ENCODE measurements around the gene ZNF195.
"Not testable (repeated sequence)": the region's sequence is repeated elsewhere in the genome, so short reads cannot be mapped to it uniquely, and the experiment has no call there.

The ZNF195 gene

DNA sequence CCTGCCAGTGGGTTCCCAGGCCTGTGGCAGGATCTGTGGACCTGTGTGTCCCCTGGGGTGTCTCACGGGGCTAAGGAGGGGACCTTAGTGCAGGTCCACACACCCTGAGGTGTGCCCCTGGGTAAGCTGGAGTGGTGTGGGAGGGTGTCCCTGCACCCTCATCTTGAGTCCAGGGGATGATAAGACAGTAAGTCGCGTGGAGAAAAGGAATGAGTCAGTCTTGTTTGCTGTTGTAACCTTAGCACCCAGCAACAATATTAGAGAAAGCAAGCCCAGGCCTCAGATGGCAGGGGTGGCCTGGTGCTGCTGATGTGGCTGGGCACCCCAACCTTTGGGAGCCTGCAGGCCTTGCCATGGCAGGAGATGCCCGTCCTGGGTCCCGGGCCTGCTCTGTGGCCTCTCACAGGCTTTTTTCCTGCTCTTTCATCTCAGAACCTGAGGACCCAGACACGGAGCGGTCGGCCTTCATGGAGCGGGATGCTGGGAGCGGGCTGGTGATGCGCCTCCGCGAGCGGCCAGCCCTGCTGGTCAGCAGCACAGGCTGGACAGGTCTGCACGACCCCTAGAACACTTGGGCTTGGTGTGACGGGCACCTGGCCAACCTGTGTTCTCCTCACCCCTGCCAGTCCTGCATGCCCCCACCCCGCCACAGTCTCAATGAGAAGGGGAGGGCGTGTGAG lies 23.4 kb upstream of the ZNF195 start:
- not testable (repeated sequence) for DNase-seq

DNA sequence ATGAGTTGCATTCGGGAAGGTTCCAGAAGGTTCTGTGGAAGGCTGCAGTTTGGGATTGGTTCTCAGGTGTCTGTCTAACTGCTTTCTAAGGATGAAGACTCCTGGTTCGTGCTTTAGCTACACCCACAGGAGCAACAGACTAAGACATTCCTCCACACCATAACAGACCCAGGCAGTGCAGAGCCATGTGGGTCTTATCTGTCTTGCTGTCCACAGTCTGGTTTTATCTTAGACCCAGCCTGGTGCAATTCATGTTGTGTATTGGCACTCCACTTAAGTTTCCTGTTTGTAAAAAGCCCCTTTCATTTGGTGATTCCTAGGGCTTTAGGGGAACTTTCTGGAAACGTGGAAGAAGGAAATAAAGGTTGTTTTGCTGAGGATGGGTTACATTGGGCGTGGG lies 22.1 kb upstream of the ZNF195 start:
- DNase-seq: not testable (repeated sequence)

DNA sequence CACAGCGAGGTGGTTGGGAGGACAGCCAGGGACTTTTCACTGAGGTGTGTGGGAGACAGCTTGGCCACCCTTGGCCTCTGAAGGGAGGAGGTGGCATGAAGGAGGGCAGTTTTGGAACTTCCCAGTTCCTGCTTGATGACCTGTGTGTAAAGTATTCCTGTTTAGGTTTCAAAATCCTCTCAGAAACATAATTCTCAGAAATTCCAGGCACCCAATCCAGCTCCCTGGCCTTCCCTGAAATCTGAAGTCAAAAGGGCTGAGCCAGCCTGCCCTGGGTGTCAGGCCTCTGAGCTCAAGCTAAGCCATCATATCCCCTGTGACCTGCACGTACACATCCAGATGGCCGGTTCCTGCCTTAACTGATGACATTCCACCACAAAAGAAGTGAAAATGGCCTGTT lies 19.6 kb upstream of the ZNF195 start:
- not testable (repeated sequence) for DNase-seq

DNA sequence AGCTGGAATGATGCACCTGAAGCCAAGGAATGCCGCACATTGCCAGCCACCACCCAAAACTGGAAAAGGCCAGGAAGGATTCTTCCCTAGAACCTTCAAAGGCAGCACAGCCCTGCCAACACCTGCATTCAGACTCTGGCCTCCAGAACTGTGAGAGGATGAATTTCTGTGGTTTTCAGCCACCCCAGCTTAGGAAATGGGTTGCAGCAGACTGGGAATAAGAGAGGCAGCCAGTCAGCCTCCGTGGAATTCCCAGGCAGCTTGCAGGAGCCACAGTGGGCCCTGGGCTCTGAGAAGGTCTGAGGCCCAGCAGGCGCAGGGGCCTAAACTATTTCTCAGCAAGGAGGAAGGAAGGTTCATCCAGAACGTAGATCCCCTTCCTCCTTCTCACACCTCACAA lies 19.2 kb upstream of the ZNF195 start:
- not testable (repeated sequence) for DNase-seq

DNA sequence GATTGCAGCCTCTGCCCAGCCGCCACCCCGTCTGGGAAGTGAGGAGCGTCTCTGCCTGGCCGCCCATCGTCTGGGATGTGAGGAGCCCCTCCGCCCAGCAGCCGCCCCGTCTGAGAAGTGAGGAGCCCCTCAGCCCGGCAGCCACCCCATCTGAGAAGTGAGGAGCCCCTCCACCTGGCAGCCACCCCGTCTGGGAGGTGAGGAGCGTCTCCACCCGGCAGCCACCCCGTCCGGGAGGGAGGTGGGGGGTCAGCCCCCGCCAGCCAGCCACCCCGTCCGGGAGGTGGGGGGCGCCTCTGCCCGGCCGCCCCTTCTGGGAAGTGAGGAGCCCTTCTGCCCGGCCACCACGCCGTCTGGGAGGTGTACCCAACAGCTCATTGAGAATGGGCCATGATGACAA lies 18.3 kb upstream of the ZNF195 start:
- DNase-seq: not testable (repeated sequence)

DNA sequence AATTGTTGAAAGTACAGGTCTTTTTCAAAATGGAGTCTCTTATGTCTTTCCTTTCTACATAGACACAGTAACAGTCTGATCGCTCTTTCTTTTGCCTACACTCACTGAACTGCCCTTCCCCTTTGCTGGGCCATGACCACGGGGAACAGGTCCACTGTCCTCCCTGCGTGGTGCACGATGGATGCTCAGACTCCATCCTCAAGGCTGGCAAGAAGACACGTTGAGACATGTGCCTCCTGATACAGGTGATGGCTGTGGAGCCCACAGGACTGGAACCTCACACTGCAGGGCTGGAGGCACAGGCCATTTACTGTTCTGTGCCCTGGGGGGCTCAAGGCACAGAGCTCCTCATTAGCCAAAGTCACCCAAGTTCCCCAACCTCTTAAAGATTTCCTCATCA lies 16.5 kb upstream of the ZNF195 start:
- not testable (repeated sequence) for DNase-seq

DNA sequence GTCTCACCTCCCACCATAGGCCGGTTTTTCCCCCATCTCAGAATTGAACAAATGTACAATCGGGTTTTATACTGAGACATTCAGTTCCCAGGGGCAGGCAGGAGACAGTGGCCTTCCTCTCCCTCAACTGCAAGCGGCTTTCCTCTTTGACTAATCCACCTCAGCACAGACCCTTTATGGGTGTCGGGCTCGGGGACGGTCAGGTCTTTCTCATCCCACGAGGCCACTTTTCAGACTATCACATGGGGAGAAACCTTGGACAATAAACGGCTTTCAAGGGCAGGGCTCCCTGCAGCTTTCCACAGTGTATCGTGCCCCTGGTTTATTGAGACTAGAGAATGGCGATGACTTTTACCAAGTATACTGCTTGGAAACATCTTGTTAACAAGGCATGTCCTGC lies 16.0 kb upstream of the ZNF195 start:
- not testable (repeated sequence) for DNase-seq

DNA sequence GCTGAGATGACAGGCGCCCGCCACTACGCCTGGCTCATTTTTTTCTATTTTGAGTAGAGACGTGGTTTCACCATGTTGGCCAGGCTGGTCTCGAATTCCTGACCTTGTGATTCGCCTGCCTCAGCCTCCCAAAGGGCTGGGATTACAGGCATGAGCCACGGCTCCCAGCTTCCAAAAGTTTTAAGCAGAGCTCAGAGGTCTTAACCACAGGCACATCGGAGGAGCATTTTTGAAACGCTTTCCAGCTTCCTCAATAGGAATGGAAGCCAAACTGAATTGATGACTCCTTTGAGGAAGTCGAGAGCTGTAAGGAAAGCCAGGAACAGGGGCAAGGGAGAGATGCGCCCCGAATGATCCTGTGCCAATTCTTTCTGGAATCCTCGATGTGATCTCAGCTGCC lies 14.5 kb upstream of the ZNF195 start:
- DNase-seq: not testable (repeated sequence)

DNA sequence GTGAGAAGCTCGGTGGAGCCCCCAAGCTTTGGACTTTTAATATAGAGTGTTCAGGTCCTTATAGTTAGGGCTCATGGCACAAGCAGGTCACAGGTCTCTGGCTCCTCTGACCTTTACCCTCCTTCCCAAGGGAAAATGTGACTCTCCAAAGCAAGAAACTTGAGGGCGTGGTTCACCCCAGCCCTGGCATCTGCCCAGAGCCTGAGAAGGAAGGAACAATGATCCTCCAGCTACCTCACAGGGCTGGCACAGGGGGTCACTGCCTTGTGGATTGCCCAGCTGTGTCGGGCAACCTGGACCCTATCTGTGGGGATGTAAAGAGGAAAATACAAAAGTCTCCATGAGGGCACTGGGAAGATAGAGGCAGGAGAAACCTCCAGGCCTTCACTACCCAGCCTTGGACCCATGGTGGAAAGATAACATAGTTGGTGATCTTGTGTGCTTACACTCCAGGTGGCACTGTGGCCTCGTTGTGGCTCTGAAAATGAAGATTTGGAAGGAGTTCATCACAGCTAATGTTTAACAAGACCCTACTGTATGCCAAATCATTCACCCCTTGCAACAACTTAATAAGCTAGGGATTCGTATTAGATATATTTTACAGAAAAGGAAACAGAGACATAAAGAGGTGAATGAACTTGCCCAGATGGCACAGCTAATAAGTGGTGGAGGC lies 3.8 kb upstream of the ZNF195 start:
- no peak for DNase-seq

DNA sequence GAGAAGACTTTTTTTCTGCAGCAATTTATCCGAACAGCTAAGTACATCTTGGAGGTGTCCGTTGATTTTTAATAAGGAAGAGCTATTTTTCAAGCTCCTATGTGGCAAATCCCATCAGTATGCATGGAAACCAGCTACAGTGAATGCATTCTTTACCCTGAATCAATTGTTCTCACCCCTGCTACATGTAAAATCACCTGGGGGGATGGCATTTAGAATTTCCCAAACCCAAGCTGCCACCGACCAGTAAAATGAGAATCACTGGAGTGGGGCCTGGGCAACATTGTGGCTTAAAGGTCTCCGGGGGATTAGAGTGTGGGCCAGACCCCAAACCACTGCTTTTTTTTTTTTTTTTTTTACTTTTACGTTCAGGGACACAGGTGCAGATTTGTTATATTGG lies 2.8 kb upstream of the ZNF195 start:
- DNase-seq: no peak

DNA sequence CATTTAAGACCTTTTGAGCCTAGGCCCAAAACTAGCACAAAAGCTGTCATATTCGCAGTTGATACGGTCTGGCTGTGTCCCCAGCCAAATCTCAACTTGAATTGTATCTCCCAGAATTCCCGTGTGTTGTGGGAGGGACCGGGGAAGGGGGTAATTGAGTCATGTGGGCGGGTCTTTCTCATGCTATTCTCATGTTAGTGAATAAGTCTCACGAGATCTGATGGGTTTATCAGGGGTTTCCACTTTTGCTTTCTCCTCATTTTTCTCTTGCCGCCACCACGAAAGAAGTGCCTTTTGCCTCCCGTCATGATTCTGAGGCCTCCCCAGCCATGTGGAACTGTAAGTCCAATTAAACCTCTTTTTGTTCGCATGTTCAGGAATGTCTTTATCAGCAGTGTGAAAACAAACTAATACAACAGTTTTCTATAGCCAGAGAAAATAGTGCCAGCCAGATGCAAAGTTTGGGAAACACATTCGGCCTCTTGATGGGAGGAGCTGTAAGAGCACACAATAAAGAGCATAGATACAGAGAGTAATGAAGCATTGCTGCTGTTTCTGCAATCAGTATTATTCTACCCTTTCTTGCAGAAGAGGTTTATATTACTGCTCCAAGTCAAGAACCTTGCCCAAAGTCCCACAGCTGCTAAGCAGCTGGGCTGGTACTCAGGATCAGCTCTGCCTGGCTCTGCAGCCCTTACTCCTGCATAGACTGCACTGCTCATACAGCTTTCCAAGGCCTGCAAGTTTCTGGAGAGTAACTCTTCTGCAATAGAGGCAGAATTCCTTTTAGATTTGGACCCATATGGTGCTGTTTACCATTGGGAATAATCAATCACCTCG lies 2.0 kb upstream of the ZNF195 start:
- DNase-seq: no peak

DNA sequence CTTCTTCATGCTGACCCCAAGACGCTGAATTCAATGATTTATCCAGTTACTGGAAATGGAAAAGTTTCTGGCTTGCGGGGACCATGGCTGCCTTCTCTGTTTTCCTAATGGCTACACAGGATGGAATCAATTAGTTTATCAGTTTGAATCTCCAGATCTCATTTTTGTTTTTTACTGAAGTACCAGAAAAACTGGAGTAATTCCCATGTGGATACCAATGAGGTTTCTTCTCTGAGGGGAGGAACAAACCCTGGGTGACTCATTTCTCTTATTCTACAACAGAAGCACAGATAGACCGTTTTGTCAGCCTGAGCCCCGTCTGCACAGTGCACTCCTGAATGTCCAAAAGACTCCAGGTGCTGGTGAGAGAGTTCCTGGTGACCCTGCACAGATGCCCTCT lies 3.4 kb downstream of the ZNF195 start:
- no peak for DNase-seq

DNA sequence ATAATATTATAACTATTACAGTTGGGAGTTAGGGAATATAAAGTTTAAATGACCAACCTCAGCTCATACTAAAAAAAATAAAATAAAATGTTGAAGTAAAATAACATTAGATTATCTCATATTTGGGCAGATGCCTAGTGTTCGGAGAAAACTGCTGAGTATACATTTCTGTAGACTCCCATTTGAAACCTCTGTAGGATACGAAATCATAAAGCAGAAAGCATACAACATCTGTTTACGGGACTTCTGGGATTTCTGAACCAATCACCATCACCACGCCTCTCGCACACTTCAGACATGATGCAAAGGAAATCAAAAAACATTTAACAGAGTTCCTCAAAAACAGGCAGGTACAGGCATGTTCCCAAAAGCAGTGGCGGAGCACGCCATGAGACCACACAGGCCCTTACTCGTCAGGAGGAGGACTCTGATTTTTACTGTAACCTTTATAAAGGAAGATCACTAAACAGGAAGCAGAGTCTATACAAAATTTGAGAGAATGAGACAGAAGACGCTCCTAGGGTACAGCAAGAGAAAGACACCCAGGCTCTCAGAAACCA lies 8.6 kb downstream of the ZNF195 start:
- DNase-seq: no peak

DNA sequence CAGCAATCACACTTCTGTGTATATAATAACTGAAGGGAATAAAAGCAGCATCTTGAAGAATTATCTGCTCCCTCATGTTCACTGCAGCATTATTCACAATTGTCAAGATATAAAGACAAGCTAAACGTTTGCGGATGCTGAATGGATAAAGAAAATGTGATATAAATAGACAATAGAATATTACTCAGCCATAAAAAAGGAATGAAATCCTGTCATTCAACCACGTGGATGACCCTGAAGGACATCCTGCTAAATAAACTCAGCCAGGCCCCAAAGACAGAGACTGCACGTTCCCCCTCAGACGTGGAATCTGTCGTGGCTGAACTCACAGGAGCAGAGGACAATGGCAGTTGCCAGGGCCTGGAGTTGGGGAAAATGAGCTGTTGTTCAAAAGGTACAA lies 9.6 kb downstream of the ZNF195 start:
- DNase-seq: no peak

DNA sequence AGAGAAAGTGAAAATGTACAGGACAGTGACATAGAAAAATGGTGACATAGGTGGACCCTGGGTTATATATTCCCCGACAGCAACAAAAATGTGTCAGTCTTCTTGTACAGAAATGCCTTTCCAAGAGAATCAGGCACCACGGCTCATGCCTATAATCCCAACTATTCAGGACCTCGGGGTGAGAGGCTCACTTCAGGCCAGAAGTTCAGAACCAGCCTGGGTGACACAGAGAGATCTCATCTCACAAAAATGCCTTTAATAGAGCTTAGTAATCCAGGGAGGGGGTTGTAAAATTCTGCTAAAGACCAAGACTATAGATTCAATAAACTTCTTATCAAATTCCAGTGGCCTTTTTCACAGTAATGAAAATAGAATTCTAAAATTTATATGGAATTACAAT lies 10.7 kb downstream of the ZNF195 start:
- DNase-seq: no peak

DNA sequence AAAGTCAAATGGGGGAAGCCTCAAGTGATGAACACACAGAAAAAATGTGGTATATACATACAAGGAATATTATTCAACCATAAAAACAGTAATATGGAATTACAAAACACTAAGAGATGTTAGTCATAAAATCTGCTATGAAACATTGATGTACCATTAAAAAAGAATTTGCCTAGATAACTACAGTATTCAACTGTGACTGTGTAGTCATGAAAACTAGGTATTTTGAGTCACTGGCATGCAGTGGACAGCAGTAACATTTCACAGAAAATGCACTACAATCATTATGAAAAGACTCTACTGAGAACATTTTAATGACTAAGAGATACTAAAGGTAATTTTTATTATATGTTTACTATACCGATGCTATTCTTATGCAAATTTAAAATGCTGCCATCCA lies 11.7 kb downstream of the ZNF195 start:
- no peak for DNase-seq

DNA sequence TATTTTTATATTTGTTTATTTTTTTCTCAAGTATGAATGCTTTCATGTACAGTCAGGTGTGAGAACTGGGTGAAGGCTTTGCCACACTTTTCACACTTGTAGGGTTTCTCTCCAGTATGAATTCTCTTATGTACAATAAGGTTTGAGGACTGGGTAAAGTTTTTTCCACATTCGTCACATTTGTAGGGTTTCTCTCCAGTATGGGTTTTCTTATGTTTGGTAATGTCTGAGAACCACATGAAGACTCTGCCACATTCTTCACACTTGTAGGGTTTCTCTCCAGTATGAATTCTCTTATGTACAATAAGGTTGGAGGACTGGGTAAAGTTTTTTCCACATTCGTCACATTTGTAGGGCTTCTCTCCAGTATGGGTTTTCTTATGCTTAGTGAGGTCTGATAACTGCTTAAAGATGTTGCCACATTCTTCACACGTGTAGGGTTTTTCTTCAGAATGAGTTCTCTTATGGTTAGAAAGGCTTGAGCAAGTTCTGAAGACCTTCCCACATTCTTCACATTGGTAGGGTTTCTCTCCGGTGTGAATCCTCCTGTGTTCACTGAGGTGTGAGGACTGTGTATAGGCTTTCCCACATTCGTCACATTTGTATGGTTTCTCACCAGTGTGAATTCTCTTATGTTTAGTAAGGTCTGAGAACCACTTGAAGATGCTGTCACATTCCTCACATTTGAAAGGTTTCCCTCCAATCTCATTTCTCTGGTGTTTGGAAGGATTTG lies 19.7 kb downstream of the ZNF195 start:
- DNase-seq: no peak

DNA sequence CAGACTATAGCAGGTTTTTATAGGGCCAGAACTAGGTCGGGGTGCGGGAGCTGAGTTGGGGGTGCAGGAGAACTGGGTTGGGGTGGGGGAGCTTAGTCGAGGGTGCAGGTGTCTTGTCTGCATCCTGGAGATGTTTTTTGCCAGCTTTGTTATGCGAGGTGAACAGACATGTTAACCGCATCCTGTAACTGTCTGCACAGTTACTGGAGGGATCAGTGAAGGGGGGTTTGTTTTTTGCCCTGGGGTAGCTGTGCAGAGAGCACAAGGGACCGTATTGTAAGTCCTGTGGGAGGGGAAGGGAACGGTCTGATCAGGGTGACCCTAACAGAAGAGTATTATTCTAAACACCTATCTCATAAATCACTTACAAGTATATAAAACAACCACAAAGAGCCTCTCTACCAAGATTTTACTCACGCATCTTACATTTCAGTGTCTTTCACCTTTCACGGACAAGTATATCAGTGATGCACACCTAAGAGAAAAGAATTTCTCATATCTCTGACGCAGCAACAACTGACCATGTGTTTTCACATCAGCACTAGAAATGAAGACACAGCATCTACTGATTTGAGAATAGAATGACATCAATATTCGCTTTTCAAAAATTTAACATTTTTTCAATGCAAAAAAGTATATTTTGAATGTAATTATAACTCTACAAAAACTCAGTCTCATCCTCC lies 20.8 kb downstream of the ZNF195 start:
- DNase-seq: no peak

DNA sequence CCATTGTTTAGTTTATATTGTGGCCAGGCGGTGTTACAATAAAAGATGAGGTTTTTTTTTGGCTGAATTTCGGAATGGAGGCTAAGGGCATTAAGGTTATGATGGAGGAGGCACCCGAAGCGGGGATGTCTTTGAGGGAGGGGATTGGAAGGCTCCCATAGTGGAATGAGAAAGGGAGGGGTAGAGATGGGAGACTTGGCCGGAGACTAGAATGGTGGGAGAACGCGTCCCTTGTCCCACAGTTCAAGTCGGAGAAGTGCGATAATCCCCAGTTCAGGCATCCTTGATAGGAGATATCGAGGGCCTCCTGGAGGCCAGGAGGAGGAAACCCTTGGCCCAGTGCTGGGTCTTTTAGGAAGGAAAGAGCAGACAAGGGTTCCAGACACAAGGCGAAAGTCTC lies 21.6 kb downstream of the ZNF195 start:
- no peak for DNase-seq

DNA sequence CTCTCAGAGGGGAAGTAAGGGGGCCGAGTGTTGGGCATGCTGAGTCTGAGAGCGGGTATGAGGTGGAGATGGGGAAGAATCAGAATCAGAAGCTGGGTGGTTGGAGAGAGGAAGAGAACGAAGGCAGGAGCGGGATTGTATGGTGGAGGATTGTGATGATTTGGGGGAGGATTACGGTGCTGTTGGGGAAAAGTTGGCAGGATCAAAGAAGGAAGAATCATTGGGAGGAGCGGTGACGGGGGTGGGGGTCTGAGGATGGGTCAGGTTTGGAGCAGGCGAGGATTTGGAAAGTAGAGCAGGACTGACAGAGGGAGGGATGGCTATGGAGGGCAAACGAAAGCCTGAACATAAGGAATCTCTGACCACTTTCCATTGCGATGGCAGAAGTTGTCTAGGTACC lies 22.1 kb downstream of the ZNF195 start:
- no peak for DNase-seq

DNA sequence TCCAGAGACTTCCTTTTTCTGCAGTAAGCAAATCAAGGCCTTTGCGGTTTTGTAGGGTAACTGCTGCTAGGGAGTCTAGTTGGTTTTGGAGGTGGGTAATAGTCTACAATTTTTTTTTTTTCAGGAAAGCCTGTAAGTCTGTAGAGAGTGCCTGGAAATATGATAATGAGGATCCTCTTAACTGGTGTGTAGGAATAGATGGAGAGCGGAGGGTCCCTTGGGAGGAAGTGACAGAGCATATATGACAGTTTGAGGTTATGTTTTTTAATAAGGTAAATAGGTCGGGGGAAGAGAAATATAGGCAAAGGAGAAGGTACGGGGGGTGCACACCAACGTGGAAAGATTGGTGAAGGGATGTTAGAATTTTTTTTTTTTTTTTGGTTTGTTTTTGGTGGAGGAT lies 25.9 kb downstream of the ZNF195 start:
- DNase-seq: no peak

DNA sequence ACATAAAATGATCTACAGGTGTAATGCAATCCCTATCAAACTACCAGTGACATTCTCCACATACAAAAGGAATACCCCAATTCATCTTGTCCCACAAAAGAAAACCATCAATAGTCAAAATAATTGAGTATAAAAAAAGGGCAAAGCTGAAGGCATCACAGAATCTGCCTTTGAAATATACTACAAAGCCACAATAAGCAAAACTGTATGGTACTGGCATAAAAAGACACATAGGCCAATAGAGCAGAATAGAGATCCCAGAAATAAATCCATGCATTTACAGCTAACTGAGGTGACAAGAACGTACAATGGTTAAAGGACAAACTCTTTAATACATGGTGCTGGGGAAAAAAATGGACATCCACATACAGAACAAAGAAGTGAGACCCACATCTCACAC lies 31.8 kb downstream of the ZNF195 start:
- no peak for DNase-seq
